Naive thymus-derived CD4-positive, alpha-beta T cell (primary cell): Measurements from ENCODE around the gene REEP1. TPM values are rescaled to one million over a fixed set of nuclear protein-coding genes. Genes with fewer than 3 reads are reported as not detected.

Source experiments
- ATAC-seq: fragments of 150-1000 bp; cut with Tn5 transposase; 2 replicates; pipeline ENCODE4 v1.10.0; 2021; ENCODE audit warnings: mild to moderate bottlenecking, moderate library complexity
- CTCF ChIA-PET: fragments of 350-600 bp; sonication (Branson Sonifier 250); formaldehyde crosslinking; loops from one replicate; lab custom pipeline; 2021; ENCODE audit warnings: antibody characterized with exemption; lab: Charles Lee
- POLR2A ChIA-PET: fragments of 350-600 bp; sonication (Branson Sonifier 250); formaldehyde crosslinking; loops from one replicate; lab custom pipeline; 2021; ENCODE audit warnings: antibody characterized with exemption, inconsistent platforms; lab: Charles Lee
- DNase-seq, 9 donors: peaks; one replicate each; pipeline versions ENCODE4 v3.0.0 to v3.0.0-alpha.2; 2020 to 2022; ENCODE audit warnings: mixed read lengths in 1 of 9
- H3K27ac ChIP-seq: one replicate; pipeline ENCODE4 v1.7.0; 2013; ENCODE audit warnings: mild to moderate bottlenecking, low read depth, low read length, moderate library complexity
- H3K27me3 ChIP-seq, 2 donors: one replicate each; pipeline ENCODE4 v1.7.0; 2013; ENCODE audit warnings: low read length in 2 of 2, mild to moderate bottlenecking in 2 of 2, moderate library complexity in 2 of 2; ENCODE audit not compliant: control insufficient read depth in 2 of 2, insufficient read depth in 2 of 2
- H3K36me3 ChIP-seq, 3 experiments: 1 replicate in 2 of 3; 2 replicates in 1 of 3; pipeline ENCODE4 v1.7.0; 2013; ENCODE audit warnings: low read length in 3 of 3, mild to moderate bottlenecking in 3 of 3, moderate library complexity in 1 of 3; ENCODE audit not compliant: insufficient read depth in 3 of 3, control insufficient read depth in 2 of 3
- H3K4me1 ChIP-seq, 2 donors: one replicate each; pipeline ENCODE4 v1.7.0; 2013; ENCODE audit warnings: low read length in 2 of 2, mild to moderate bottlenecking in 2 of 2, moderate library complexity in 1 of 2; ENCODE audit not compliant: control insufficient read depth in 2 of 2, insufficient read depth in 2 of 2
- H3K4me3 ChIP-seq: 2 replicates; pipeline ENCODE4 v1.7.0; 2013; ENCODE audit warnings: mild to moderate bottlenecking, low read length
- H3K9me3 ChIP-seq, 3 experiments: 1 replicate in 2 of 3; 2 replicates in 1 of 3; pipeline ENCODE4 v1.7.0; 2013; ENCODE audit warnings: low read length in 3 of 3; ENCODE audit not compliant: control insufficient read depth in 2 of 3
- H3K27ac Mint-ChIP-seq, 9 donors: one replicate each; pipeline ENCODE4 v1.8.0; 2020 to 2022; ENCODE audit warnings: mixed read lengths in 9 of 9, mild to moderate bottlenecking in 8 of 9, moderate library complexity in 5 of 9, inconsistent platforms in 2 of 9
- H3K27me3 Mint-ChIP-seq, 5 donors: one replicate each; pipeline ENCODE4 v1.8.0; 2021 to 2022; ENCODE audit warnings: mixed read lengths in 5 of 5, mild to moderate bottlenecking in 1 of 5
- H3K36me3 Mint-ChIP-seq, 5 donors: one replicate each; pipeline ENCODE4 v1.8.0; 2020 to 2022; ENCODE audit warnings: mixed read lengths in 5 of 5, mild to moderate bottlenecking in 3 of 5, inconsistent platforms in 1 of 5
- H3K4me1 Mint-ChIP-seq, 7 donors: one replicate each; pipeline ENCODE4 v1.8.0; 2020 to 2022; ENCODE audit warnings: mixed read lengths in 7 of 7, mild to moderate bottlenecking in 3 of 7, inconsistent platforms in 1 of 7
- H3K4me3 Mint-ChIP-seq, 10 donors: one replicate each; pipeline ENCODE4 v1.8.0; 2020 to 2022; ENCODE audit warnings: mild to moderate bottlenecking in 10 of 10, mixed read lengths in 10 of 10, moderate library complexity in 6 of 10, inconsistent platforms in 2 of 10
- H3K9me3 Mint-ChIP-seq, 11 donors: one replicate each; pipeline ENCODE4 v1.8.0; 2020 to 2022; ENCODE audit warnings: mixed read lengths in 11 of 11, mild to moderate bottlenecking in 4 of 11, inconsistent platforms in 1 of 11, moderate library complexity in 1 of 11
- intact Hi-C, 2 donors: fragments of 100-400 bp; cut with micrococcal nuclease; formaldehyde crosslinking; loops; one replicate each; pipeline ENCODE4 v1.15.1; 2023
- polyA plus RNA-seq, 2 donors: library from polyadenylated mRNA; unstranded; fragments of 300-500 nt; fragmentation: Illumina TruSeq; gene quantifications; one replicate each; pipeline ENCODE4 v1.2.3, GENCODE V29; 2021
- total RNA-seq, 6 experiments: library from RNA in 5 of 6; stranded (reverse) in 5 of 6; gene quantifications; 1 replicate in 5 of 6; 2 replicates in 1 of 6; pipeline ENCODE4 v1.2.3 and lab custom pipeline; 2021 to 2026

The REEP1 gene
- total and polyA plus RNA-seq, 7 experiments from 2014 or later = 0.05 to 0.45 (median 0.29) TPM

- Histone ChIP-seq H3K27me3 (no peaks in the 10 kb centered on the region), H3K9me3 (no peaks in the 10 kb centered on the region), H3K4me3 (no peak overlapping the region), H3K4me1 (peaks cover 6 to 43% of the 10 kb centered on the region in 2 donors), H3K27ac (no peak overlapping the region), H3K36me3 (no peaks in the 10 kb centered on the region)
- no peaks in the 10 kb centered on the region for H3K27me3 Mint-ChIP-seq
- H3K4me3 Mint-ChIP-seq = peak overlapping the region in 3 of 10 donors; percentile 24 to 64 (median 48)
- peaks cover 0 to 14% (median 4%) of the 10 kb centered on the region in 11 donors for H3K9me3 Mint-ChIP-seq
- intact Hi-C loops = loop anchor here in 1 of 2 donors (5.0 kb wide), 1 partner anchor 260 kb away; the partner anchor contains the start of genes POLR1A and PTCD3
- H3K27ac Mint-ChIP-seq = peak overlapping the region in 8 of 9 donors; percentile 22 to 94 (median 66)
- ChIA-PET POLR2A (interaction anchor here (1.1 to 8.1 kb wide), 2 partner anchors 75 to 147 kb away, joined by 3 to 97 read pairs; partner anchors contain the start of gene KDM3A), CTCF (interaction anchor here (2.1 to 6.2 kb wide), 2 partner anchors 74 to 145 kb away, joined by 11 to 50 read pairs; partner anchors contain the start of gene KDM3A)
- peaks cover 0 to 15% (median 4%) of the 10 kb centered on the region in 5 donors for H3K36me3 Mint-ChIP-seq
- DNase-seq = no peak
- H3K4me1 Mint-ChIP-seq = peaks cover 24 to 69% (median 54%) of the 10 kb centered on the region in 7 donors
- no peak for ATAC-seq
Observed at GRCh38 chr2:86367499-86367777, 30.0 kb upstream of the REEP1 start.

- no peaks in the 10 kb centered on the region for H3K36me3 ChIP-seq
- H3K27me3 ChIP-seq = no peaks in the 10 kb centered on the region
- no peaks in the 10 kb centered on the region for H3K9me3 ChIP-seq
- POLR2A ChIA-PET = interaction anchor here (0.7 to 8.1 kb wide), 3 partner anchors 36 to 146 kb away, joined by 3 to 97 read pairs (median 3); partner anchors contain the start of gene KDM3A
- ATAC-seq (no peak), DNase-seq (no peak)
- CTCF ChIA-PET = interaction anchor here (0.6 to 6.2 kb wide), 6 partner anchors 74 to 189 kb away, joined by 3 to 50 read pairs (median 4); partner anchors contain the start of gene KDM3A
- peak overlapping the region in 2 of 10 donors; percentile 24 to 48 for H3K4me3 Mint-ChIP-seq
- H3K4me1 ChIP-seq = peaks cover 6 to 38% of the 10 kb centered on the region in 2 donors
- peaks cover 23 to 64% (median 49%) of the 10 kb centered on the region in 7 donors for H3K4me1 Mint-ChIP-seq
- H3K27me3 Mint-ChIP-seq = no peaks in the 10 kb centered on the region
- H3K4me3 ChIP-seq = no peak overlapping the region
- H3K27ac Mint-ChIP-seq = peak overlapping the region in 8 of 9 donors; percentile 22 to 94 (median 68)
- H3K36me3 Mint-ChIP-seq = peaks cover 0 to 15% (median 4%) of the 10 kb centered on the region in 5 donors
- intact Hi-C loops = loop anchor here in 1 of 2 donors (5.0 kb wide), 1 partner anchor 260 kb away; the partner anchor contains the start of genes POLR1A and PTCD3
- H3K9me3 Mint-ChIP-seq = peaks cover 0 to 14% (median 4%) of the 10 kb centered on the region in 11 donors
- H3K27ac ChIP-seq = no peak overlapping the region
Observed at GRCh38 chr2:86366651-86367498, 29.4 kb upstream of the REEP1 start.

- Mint-ChIP-seq H3K4me3 (no peak overlapping the region), H3K27me3 (no peaks in the 10 kb centered on the region), H3K36me3 (peaks cover 0 to 8% (median 3%) of the 10 kb centered on the region in 5 donors), H3K27ac (no peak overlapping the region), H3K9me3 (peaks cover 0 to 8% (median 3%) of the 10 kb centered on the region in 11 donors), H3K4me1 (peaks cover 15 to 44% (median 31%) of the 10 kb centered on the region in 7 donors)
- Histone ChIP-seq H3K4me1 (peaks cover 4 to 19% of the 10 kb centered on the region in 2 donors), H3K36me3 (no peaks in the 10 kb centered on the region), H3K27me3 (no peaks in the 10 kb centered on the region), H3K27ac (no peak overlapping the region), H3K9me3 (no peaks in the 10 kb centered on the region), H3K4me3 (no peak overlapping the region)
- ChIA-PET CTCF (interaction anchor here (1.1 kb wide), 1 partner anchor 77 kb away, joined by 3 read pairs; the partner anchor contains the start of gene KDM3A), POLR2A (no interaction called here)
- DNase-seq (no peak), ATAC-seq (no peak)
- intact Hi-C loops = loop anchor here in 1 of 2 donors (5.0 kb wide), 1 partner anchor 258 kb away; the partner anchor contains the start of genes POLR1A and PTCD3
Observed at GRCh38 chr2:86364894-86365293, 27.5 kb upstream of the REEP1 start.

GRCh38 chr2:86360776-86361175 lies 23.4 kb upstream of the REEP1 start:
- ChIA-PET CTCF (no interaction called here), POLR2A (no interaction called here)
- ATAC-seq (no peak), DNase-seq (no peak)
- H3K4me1 ChIP-seq = no peaks in the 10 kb centered on the region
- Mint-ChIP-seq H3K4me3 (no peak overlapping the region), H3K4me1 (peaks cover 0 to 7% (median 2%) of the 10 kb centered on the region in 7 donors), H3K9me3 (peaks cover 0 to 5% (median 0%) of the 10 kb centered on the region in 11 donors), H3K36me3 (no peaks in the 10 kb centered on the region), H3K27me3 (peaks cover 0 to 8% (median 0%) of the 10 kb centered on the region in 5 donors), H3K27ac (no peak overlapping the region)
- no peaks in the 10 kb centered on the region for H3K36me3 ChIP-seq
- no peak overlapping the region for H3K27ac ChIP-seq
- intact Hi-C loops = no loop called here
- no peaks in the 10 kb centered on the region for H3K27me3 ChIP-seq
- no peak overlapping the region for H3K4me3 ChIP-seq
- no peaks in the 10 kb centered on the region for H3K9me3 ChIP-seq

GRCh38 chr2:86358957-86359356 lies 21.5 kb upstream of the REEP1 start:
- Histone ChIP-seq H3K4me3 (no peak overlapping the region), H3K27me3 (no peaks in the 10 kb centered on the region), H3K36me3 (no peaks in the 10 kb centered on the region), H3K9me3 (no peaks in the 10 kb centered on the region), H3K4me1 (no peaks in the 10 kb centered on the region), H3K27ac (no peak overlapping the region)
- Mint-ChIP-seq H3K27ac (no peak overlapping the region), H3K36me3 (no peaks in the 10 kb centered on the region), H3K9me3 (no peaks in the 10 kb centered on the region), H3K27me3 (peaks cover 0 to 12% (median 0%) of the 10 kb centered on the region in 5 donors), H3K4me3 (no peak overlapping the region), H3K4me1 (peaks cover 0 to 4% (median 0%) of the 10 kb centered on the region in 7 donors)
- no peak for DNase-seq
- POLR2A ChIA-PET = interaction anchor here (1.0 kb wide), 1 partner anchor 92 kb away, joined by 3 read pairs; no protein-coding TSS in a partner anchor
- CTCF ChIA-PET = no interaction called here
- intact Hi-C loops = no loop called here
- peak; percentile 64 for ATAC-seq

GRCh38 chr2:86357392-86357963 lies 20.1 kb upstream of the REEP1 start:
- ChIA-PET POLR2A (no interaction called here), CTCF (interaction anchor here (0.9 kb wide), 1 partner anchor 84 kb away, joined by 3 read pairs; the partner anchor contains the start of gene KDM3A)
- H3K36me3 ChIP-seq = no peaks in the 10 kb centered on the region
- H3K27me3 ChIP-seq = no peaks in the 10 kb centered on the region
- Mint-ChIP-seq H3K27ac (no peak overlapping the region), H3K9me3 (peaks cover 0 to 2% (median 0%) of the 10 kb centered on the region in 11 donors), H3K36me3 (no peaks in the 10 kb centered on the region), H3K27me3 (peaks cover 0 to 14% (median 3%) of the 10 kb centered on the region in 5 donors), H3K4me1 (peaks cover 0 to 4% (median 0%) of the 10 kb centered on the region in 7 donors), H3K4me3 (no peak overlapping the region)
- H3K9me3 ChIP-seq = no peaks in the 10 kb centered on the region
- DNase-seq = no peak
- H3K27ac ChIP-seq = no peak overlapping the region
- no peak for ATAC-seq
- no peak overlapping the region for H3K4me3 ChIP-seq
- intact Hi-C loops = no loop called here
- no peaks in the 10 kb centered on the region for H3K4me1 ChIP-seq
